Tongue (tissue), 3 donors: ENCODE measurements around the gene PRDX3. TPM values are rescaled to one million over a fixed set of nuclear protein-coding genes. Genes with fewer than 3 reads are reported as not detected.

Source experiments
- DNase-seq: peaks from one replicate; pipeline ENCODE4 v3.0.0-alpha.2; 2015
- small RNA-seq: library from RNA; depleted of rRNA; stranded (forward); fragments of <200 nt; gene quantifications from one replicate; pipeline ENCODE3, GENCODE V24; 2014; ENCODE audit warnings: low replicate concordance
- total RNA-seq: library from RNA; depleted of rRNA; stranded (reverse); fragments of >200 nt; gene quantifications from one replicate; pipeline ENCODE4 v1.2.3, GENCODE V29; 2014

Gene PRDX3
- total RNA-seq, 1 donor from 2014 or later = 184 TPM

DNA sequence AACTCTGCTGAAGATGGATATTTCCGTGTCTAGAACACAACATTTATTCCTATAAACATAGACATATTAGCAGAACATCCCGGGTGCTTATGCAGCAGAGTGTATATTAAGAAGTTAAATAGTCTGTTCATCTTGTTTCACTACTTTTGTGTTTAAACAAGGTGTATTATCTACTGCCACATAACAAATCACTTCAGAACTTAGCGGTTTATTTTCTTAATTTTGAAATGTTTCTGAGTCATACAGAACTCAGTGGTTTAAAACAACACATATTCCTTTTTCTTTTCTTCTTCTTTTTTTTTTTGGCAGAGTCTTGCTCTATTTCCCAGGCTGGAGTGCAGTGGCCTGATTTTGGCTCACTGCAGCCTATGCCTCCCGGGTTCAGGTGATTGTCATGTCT lies 48.9 kb downstream of the PRDX3 start:
- no peak for DNase-seq

DNA sequence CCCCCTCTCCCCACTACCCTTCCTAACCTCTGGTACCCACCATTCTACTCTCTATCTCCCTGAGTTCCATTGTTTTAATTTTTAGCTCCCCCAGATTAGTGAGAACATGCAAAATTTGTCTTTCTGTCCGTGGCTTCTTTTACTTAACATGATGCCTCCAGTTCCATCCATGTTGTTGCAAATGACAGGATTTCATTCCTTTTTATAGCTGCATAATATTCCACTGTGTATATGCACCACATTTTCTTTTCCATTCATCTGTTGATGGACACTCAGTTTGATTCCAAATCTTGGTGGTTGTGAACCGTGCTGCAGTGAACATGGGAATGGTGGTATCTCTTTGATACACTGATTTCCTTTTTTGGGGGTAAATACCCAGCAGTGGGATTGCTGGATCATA lies 52.7 kb downstream of the PRDX3 start:
- no peak for DNase-seq

DNA sequence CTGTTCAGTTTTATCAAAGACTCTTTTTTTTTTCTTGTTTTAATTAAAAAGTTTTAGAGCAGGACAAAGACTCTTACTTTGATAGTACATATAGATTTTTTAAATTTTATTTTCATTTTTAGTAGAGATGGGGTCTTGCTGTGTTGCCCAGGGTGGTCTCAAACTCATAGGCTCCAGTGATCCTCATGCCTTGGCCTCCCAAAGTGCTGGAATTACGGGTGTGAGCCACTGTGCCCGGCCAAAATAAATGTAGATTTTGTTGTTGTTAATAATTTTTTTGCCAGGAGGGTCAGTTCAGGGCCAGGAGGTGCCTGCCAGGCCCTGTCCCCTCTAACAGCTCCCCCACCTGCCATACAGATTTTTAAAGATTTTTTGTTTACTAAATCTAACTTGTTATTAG lies 57.7 kb downstream of the PRDX3 start:
- no peak for DNase-seq

DNA sequence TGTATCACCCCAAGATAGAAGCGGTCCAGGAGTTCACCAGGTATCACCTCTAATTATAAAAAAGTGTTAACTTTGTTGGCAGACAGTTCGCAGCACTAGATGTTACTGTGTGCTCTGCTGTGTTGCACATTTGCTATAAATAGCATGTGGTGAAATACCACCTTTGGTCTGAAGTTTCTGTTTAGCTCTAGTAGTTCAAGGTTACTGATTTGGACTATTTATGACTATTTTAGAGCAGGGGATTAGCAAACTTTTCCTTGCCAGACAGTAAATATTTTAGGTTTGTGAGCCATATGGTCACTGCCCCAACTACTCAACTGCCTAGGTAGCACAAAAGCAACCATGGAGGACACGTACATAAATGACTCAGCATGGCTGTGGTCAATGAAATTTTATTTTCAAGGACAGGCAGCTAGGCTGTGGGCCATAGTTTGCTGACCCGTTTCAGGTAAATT lies 58.2 kb downstream of the PRDX3 start:
- DNase-seq = no peak

DNA sequence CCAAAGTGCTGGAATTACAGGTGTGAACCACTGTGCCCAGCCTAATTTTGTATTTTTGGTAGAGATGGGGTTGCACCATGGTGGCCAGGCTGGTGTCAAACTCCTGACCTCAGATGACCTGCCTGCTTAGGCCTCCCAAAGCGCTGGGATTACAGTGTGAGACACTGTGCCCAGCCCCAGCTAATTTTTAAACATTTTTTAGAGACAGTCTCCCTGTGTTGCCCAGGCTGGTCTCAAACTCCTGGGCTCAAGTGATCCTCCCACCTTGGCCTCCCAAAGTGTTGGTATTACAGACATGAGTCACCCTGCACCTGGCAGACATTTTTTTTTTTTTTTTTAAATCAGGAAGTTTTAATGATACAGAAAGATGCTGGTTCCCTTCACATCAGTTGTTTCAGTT lies 59.2 kb downstream of the PRDX3 start:
- no peak for DNase-seq

DNA sequence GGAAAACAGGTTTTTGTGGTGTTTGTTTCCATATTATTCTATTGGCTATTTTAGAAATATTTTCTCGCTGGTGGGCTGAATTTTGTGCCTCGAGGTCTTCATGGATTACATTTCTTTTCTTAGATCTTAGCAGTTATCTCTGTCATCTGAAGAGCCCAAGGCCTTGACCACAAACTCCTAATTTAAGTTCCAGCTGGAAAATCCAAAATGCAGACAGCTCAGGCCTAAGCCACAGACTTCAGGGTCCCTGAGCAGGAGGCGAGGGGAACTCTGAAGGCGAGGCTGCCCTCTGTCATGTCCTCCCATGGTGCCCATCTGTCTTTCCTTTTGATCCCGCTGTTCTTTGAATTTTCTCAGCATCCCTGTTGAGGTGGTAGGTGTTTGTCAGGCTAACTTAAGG lies 60.4 kb downstream of the PRDX3 start:
- DNase-seq = no peak

Small RNAs within 50 kb of the gene (small RNA-seq; reads per million reads assigned to genes)
- gene RN7SL749P = not detected

Other genes with a start within 250 kb of the PRDX3 start
- 4.6 TPM for gene NANOS1, start 149.1 kb downstream of the PRDX3 start, total RNA-seq
- 123 TPM for gene EIF3A, start 98.0 kb downstream of the PRDX3 start, total RNA-seq
- gene DENND10, start 74.7 kb downstream of the PRDX3 start, total RNA-seq = 41.1 TPM
- 27.5 TPM for gene SFXN4, start 13.1 kb downstream of the PRDX3 start, total RNA-seq
- 26.2 TPM for gene GRK5, start 28.8 kb upstream of the PRDX3 start, total RNA-seq